Astrocyte (in vitro differentiated cells and primary cell): ENCODE results near the gene PLCL2. TPM values are rescaled to one million over a fixed set of nuclear protein-coding genes. Genes with fewer than 3 reads are reported as not detected.

Experiments used
- DNase-seq: peaks from one replicate; pipeline ENCODE4 v3.0.0-alpha.2; 2010; ENCODE audit warnings: low read depth
- FAIRE-seq: peaks from 2 replicates; lab custom pipeline; 2011; peaks lifted over from hg19 to GRCh38; lab: Jason Lieb, UNC
- H2AFZ ChIP-seq: 2 replicates; pipeline ENCODE4 v1.6.0; 2012; ENCODE audit warnings: low read depth, low read length, inconsistent platforms
- H3K27ac ChIP-seq: 2 replicates; pipeline ENCODE4 v1.5.1; 2011; ENCODE audit warnings: low read depth, low read length, inconsistent platforms
- H3K27me3 ChIP-seq: 2 replicates; pipeline ENCODE4 v1.6.0; 2011; ENCODE audit warnings: low read length, inconsistent platforms; ENCODE audit not compliant: insufficient read depth
- H3K36me3 ChIP-seq: 2 replicates; pipeline ENCODE4 v1.5.1; 2011; ENCODE audit warnings: low read length, inconsistent platforms; ENCODE audit not compliant: insufficient read depth
- H3K4me1 ChIP-seq: 2 replicates; pipeline ENCODE4 v1.5.1; 2011; ENCODE audit warnings: low read length, inconsistent platforms; ENCODE audit not compliant: insufficient read depth
- H3K4me2 ChIP-seq: 2 replicates; pipeline ENCODE4 v1.6.0; 2012; ENCODE audit warnings: low read length, inconsistent platforms
- H3K4me3 ChIP-seq: 2 replicates; pipeline ENCODE4 v1.5.1; 2011; ENCODE audit warnings: low read depth, mild to moderate bottlenecking, low read length, inconsistent platforms; ENCODE audit not compliant: insufficient read depth
- H3K79me2 ChIP-seq: 2 replicates; pipeline ENCODE4 v1.6.0; 2012; ENCODE audit warnings: mild to moderate bottlenecking, low read length, inconsistent platforms; ENCODE audit not compliant: insufficient read depth
- H3K9ac ChIP-seq: 2 replicates; pipeline ENCODE4 v1.6.0; 2012; ENCODE audit warnings: mild to moderate bottlenecking, low read length, inconsistent platforms
- H3K9me3 ChIP-seq: 2 replicates; pipeline ENCODE4 v1.5.1; 2012; ENCODE audit warnings: low read depth, mild to moderate bottlenecking, low read length, inconsistent platforms; ENCODE audit not compliant: insufficient read depth
- H4K20me1 ChIP-seq: 2 replicates; pipeline ENCODE4 v1.6.0; 2012; ENCODE audit warnings: low read length, inconsistent platforms; ENCODE audit not compliant: insufficient read depth
- H3K27ac Mint-ChIP-seq: one replicate; pipeline ENCODE4 v1.8.0; 2021; ENCODE audit warnings: mild to moderate bottlenecking, mixed read lengths; ENCODE audit not compliant: unreplicated experiment
- H3K27me3 Mint-ChIP-seq: one replicate; pipeline ENCODE4 v1.8.0; 2021; ENCODE audit warnings: low read depth, mixed read lengths; ENCODE audit not compliant: unreplicated experiment
- H3K36me3 Mint-ChIP-seq: one replicate; pipeline ENCODE4 v1.8.0; 2021; ENCODE audit warnings: low read depth, mixed read lengths; ENCODE audit not compliant: unreplicated experiment
- H3K4me1 Mint-ChIP-seq: one replicate; pipeline ENCODE4 v1.8.0; 2021; ENCODE audit warnings: low read depth, mixed read lengths; ENCODE audit not compliant: unreplicated experiment
- H3K4me3 Mint-ChIP-seq: one replicate; pipeline ENCODE4 v1.8.0; 2021; ENCODE audit warnings: mild to moderate bottlenecking, moderate library complexity, mixed read lengths; ENCODE audit not compliant: unreplicated experiment
- H3K9me3 Mint-ChIP-seq: one replicate; pipeline ENCODE4 v1.8.0; 2021; ENCODE audit warnings: mild to moderate bottlenecking, mixed read lengths; ENCODE audit not compliant: unreplicated experiment
- EZH2 ChIP-seq: IDR thresholded peaks from 2 replicates; pipeline ENCODE4 v1.6.1; 2012; ENCODE audit warnings: mild to moderate bottlenecking, low read length, inconsistent platforms; ENCODE audit not compliant: insufficient read depth
- total RNA-seq: library from RNA; stranded (reverse); gene quantifications from 2 replicates; pipeline ENCODE4 v1.2.1, GENCODE V29; 2021
- TF ChIP-seq, protein P1 (sequence below): IDR thresholded peaks from 2 replicates; pipeline ENCODE4 v1.5.1; 2011; ENCODE audit warnings: low read depth, mild to moderate bottlenecking, inconsistent platforms, low read length, moderate library complexity; ENCODE audit not compliant: insufficient read depth

Gene PLCL2
- total RNA-seq, 1 donor from 2014 or later: 3.9 TPM

GRCh38 chr3:17044855-17045254 is 160.1 kb downstream of the PLCL2 start:
- H3K9me3 Mint-ChIP-seq: no peaks in the 10 kb centered on the region
- FAIRE-seq: no peak
- no peaks in the 10 kb centered on the region for H3K36me3 Mint-ChIP-seq

GRCh38 chr3:17045705-17046104 is 160.9 kb downstream of the PLCL2 start:
- Mint-ChIP-seq H3K4me3 (no peak overlapping the region), H3K36me3 (no peaks in the 10 kb centered on the region), H3K4me1 (no peaks in the 10 kb centered on the region), H3K27me3 (no peaks in the 10 kb centered on the region), H3K27ac (no peak overlapping the region), H3K9me3 (no peaks in the 10 kb centered on the region)
- Histone ChIP-seq H3K4me3 (no peak overlapping the region), H3K9me3 (no peaks in the 10 kb centered on the region), H3K9ac (no peak overlapping the region), H4K20me1 (no peaks in the 10 kb centered on the region), H2AFZ (no peak overlapping the region), H3K4me1 (peaks cover 8% of the 10 kb centered on the region), H3K27me3 (no peaks in the 10 kb centered on the region), H3K4me2 (no peak overlapping the region), H3K79me2 (no peaks in the 10 kb centered on the region), H3K27ac (no peak overlapping the region), H3K36me3 (no peaks in the 10 kb centered on the region)
- DNase-seq: no peak
- no peak for FAIRE-seq
- no peak for TF ChIP-seq EZH2
- TF ChIP-seq, protein P1, sequence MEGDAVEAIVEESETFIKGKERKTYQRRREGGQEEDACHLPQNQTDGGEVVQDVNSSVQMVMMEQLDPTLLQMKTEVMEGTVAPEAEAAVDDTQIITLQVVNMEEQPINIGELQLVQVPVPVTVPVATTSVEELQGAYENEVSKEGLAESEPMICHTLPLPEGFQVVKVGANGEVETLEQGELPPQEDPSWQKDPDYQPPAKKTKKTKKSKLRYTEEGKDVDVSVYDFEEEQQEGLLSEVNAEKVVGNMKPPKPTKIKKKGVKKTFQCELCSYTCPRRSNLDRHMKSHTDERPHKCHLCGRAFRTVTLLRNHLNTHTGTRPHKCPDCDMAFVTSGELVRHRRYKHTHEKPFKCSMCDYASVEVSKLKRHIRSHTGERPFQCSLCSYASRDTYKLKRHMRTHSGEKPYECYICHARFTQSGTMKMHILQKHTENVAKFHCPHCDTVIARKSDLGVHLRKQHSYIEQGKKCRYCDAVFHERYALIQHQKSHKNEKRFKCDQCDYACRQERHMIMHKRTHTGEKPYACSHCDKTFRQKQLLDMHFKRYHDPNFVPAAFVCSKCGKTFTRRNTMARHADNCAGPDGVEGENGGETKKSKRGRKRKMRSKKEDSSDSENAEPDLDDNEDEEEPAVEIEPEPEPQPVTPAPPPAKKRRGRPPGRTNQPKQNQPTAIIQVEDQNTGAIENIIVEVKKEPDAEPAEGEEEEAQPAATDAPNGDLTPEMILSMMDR: no peak

More at GRCh38 chr3:17044855-17045254, 160.1 kb downstream of the PLCL2 start:
- Histone ChIP-seq H3K27ac (no peak overlapping the region), H3K4me2 (no peak overlapping the region), H4K20me1 (no peaks in the 10 kb centered on the region), H2AFZ (no peak overlapping the region), H3K9me3 (no peaks in the 10 kb centered on the region), H3K27me3 (no peaks in the 10 kb centered on the region), H3K4me1 (peaks cover 17% of the 10 kb centered on the region), H3K36me3 (no peaks in the 10 kb centered on the region), H3K79me2 (no peaks in the 10 kb centered on the region), H3K4me3 (no peak overlapping the region), H3K9ac (no peak overlapping the region)
- H3K4me1 Mint-ChIP-seq: peaks cover under 1% of the 10 kb centered on the region
- H3K27me3 Mint-ChIP-seq: no peaks in the 10 kb centered on the region
- no peak for TF ChIP-seq EZH2
- H3K27ac Mint-ChIP-seq: no peak overlapping the region
- no peak overlapping the region for H3K4me3 Mint-ChIP-seq
- no peak for DNase-seq

GRCh38 chr3:17046623-17047022 is 161.9 kb downstream of the PLCL2 start:
- Histone ChIP-seq H3K9me3 (no peaks in the 10 kb centered on the region), H3K79me2 (no peaks in the 10 kb centered on the region), H3K36me3 (no peaks in the 10 kb centered on the region), H3K9ac (no peak overlapping the region), H4K20me1 (no peaks in the 10 kb centered on the region), H3K4me3 (no peak overlapping the region), H3K27me3 (no peaks in the 10 kb centered on the region), H3K27ac (no peak overlapping the region), H3K4me2 (no peak overlapping the region), H3K4me1 (no peaks in the 10 kb centered on the region), H2AFZ (no peak overlapping the region)
- Mint-ChIP-seq H3K4me1 (no peaks in the 10 kb centered on the region), H3K27ac (no peak overlapping the region), H3K9me3 (no peaks in the 10 kb centered on the region), H3K27me3 (no peaks in the 10 kb centered on the region), H3K36me3 (no peaks in the 10 kb centered on the region), H3K4me3 (no peak overlapping the region)
- TF ChIP-seq, protein P1: no peak
- TF ChIP-seq EZH2: no peak
- DNase-seq: no peak
- FAIRE-seq: no peak
